ENCODE data around the gene USP43.
"Not testable (repeated sequence)": the region's sequence is repeated elsewhere in the genome, so short reads cannot be mapped to it uniquely, and the experiment has no call there.

The USP43 gene, protein sequence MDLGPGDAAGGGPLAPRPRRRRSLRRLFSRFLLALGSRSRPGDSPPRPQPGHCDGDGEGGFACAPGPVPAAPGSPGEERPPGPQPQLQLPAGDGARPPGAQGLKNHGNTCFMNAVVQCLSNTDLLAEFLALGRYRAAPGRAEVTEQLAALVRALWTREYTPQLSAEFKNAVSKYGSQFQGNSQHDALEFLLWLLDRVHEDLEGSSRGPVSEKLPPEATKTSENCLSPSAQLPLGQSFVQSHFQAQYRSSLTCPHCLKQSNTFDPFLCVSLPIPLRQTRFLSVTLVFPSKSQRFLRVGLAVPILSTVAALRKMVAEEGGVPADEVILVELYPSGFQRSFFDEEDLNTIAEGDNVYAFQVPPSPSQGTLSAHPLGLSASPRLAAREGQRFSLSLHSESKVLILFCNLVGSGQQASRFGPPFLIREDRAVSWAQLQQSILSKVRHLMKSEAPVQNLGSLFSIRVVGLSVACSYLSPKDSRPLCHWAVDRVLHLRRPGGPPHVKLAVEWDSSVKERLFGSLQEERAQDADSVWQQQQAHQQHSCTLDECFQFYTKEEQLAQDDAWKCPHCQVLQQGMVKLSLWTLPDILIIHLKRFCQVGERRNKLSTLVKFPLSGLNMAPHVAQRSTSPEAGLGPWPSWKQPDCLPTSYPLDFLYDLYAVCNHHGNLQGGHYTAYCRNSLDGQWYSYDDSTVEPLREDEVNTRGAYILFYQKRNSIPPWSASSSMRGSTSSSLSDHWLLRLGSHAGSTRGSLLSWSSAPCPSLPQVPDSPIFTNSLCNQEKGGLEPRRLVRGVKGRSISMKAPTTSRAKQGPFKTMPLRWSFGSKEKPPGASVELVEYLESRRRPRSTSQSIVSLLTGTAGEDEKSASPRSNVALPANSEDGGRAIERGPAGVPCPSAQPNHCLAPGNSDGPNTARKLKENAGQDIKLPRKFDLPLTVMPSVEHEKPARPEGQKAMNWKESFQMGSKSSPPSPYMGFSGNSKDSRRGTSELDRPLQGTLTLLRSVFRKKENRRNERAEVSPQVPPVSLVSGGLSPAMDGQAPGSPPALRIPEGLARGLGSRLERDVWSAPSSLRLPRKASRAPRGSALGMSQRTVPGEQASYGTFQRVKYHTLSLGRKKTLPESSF

DNA sequence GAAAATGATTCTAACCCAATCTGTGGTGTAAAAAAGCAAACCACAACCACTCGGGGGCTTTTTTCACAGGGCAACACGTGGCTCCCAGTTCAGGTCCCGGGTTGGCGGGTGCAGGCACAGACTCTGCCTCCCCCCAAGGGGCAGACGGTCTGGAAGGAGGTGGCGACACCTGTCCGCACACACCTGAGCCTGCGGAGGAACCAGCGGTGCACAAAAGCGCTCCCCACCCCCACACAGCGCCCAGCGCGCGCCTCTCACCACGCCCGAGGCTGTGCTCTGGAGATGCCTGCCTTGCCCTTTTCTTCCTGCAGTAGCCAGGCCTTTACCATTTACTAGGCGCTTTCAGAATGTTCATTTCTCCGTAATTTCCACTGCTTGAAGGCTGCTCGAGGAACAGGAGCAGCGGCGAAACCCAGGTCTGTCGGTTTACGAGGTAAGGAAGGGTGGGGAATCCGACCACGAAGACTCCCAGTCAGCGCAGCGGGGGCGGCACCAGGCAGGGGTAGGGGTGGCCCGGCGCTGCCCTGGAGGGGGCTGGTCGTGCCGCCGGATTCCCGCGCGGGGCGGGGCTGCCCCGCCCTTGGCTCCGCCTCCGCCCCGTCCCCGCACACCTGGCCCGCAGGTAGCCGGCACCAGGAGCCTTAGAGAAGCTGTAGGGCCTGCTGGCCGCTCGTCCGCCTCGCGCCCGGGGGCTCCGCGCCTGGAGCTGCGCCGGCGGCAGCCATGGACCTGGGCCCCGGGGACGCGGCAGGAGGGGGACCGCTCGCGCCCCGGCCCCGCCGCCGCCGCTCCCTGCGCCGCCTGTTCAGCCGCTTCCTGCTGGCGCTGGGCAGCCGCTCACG lies at the start of gene USP43:
Gene USP43, plus strand, starts transcription at position 608 of the 842 bp plus-strand sequence. Its CDS starts 116 bp downstream, at position 724.
- DNase-seq, result peak; percentile 80

DNA sequence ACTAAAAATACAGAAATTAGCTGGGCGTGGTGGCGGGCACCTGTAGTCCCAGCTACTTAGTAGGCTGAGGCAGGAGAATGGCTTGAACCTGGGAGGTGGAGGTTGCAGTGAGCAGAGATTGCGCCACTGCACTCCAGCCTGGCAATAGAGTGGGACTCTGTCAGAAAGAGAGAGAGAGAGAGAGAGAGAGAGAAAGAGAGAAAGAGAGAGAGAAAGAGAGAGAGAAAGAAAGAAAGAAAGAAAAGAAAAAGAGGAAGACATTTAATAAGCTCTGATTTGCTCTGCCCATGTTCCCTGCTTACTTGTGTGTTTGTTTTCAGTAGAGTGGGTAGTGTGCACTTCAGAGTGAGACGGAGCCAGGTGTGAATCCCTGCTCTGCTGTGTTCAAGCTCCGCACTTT lies 47.7 kb upstream of the USP43 start:
- not testable (repeated sequence) for DNase-seq

DNA sequence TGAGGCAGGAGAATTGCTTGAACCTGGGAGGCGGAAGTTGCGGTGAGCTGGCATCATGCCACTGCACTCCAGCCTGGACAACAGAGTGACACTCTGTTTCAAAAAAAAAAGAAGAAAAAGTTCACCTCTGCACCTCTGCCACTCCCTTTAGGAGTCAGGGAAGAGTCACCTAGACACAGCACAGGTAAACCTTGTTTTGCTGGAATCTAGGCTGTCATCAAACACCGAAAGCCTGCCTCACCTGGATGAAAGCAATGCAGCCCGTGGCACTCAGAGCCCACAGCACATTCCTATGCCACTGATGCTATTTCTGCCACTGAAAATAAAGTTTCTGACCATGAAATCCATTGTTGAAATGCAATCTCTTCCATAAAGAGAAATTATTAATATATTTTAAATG lies 46.7 kb upstream of the USP43 start:
- no peak for DNase-seq

DNA sequence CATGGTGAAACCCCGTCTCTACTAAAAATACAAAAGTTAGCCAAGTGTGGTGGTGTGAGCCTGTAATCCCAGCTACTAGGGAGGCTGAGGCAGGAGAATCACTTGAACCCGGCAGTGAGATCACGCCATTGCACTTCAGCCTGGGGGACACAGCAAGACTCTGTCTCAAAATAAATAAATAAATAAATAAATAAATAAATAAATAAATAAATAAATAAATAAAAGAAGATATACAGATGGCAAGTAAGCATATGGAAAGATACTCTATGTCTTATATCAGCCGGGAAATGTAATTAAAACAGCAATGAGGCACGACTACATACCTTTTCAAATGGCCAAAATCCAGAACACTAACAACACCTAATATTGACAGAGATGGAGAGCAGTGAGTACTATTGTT lies 40.7 kb upstream of the USP43 start:
- DNase-seq, result not testable (repeated sequence)

DNA sequence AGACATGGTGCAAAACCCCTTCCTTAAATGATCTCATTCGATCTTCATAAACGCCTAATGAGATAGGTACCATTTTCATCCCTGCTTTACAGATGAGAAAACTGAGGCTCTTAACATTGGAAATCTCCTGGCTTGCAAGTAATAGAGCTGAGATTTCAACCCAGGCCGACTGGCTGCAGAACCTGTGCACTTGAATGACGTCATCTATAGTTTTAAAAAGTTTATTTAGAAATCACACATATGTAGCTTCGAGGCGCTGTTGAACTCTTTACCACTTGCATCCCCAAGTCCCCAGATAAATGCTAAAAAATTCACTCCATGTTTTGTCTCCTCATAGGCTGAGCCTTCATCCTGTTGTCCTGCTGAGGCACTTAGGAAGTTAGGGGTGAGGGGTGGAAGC lies 38.9 kb upstream of the USP43 start:
- DNase-seq, result no peak

DNA sequence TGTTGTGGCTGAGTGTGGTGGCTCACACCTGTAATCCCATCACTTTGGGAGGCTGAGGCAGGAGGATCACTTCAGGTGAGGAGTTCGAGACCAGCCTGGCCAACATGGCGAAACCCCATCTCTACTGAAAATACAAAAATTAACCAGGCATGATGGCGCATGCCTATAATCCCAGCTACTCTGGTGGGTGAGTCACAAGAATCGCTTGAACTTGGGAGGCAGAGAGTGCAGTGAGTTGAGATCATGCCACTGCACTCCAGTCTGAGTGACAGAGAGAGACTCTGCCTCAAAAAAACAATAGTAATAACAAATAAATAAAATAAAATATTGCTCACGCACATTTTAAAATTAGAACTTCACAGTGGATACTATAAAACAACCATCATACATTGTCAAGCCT lies 38.3 kb upstream of the USP43 start:
- not testable (repeated sequence) for DNase-seq

DNA sequence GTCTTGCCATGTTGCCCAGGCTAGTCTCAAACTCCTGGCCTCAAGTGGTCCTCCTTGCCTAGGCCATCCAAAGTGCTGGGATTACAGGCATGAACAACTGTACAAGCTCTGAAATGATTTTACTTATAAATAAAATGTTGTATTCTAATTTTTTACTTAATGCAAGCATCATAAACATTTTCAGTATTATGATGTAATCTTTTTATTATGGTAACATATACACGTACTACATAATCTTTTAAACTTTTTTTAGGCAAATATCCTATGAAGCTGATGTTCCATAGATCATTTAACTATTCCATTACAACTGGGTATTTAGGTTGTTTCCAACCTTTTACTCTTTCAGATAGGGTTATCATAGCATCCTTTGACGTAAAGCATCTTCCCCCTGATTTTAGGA lies 33.8 kb upstream of the USP43 start:
- DNase-seq, result no peak

DNA sequence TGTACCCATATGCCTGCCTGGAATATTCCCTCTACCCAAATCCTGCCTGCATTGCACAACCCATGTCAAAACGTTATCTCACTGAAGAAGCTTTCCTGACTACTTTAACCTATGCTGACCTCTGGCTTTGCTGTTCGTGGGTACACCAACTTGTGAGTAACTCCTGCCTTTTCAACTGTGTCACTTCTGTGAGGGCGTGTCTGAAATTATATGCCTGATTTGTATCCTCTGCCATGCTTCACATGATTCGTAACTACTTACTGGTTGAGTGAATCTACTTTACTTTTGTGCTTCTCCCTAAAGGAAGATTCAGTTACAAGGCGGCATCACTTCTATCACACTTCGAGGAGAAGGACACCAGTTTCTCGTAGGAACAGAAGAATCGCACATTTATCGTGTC lies 33.3 kb upstream of the USP43 start:
- no peak for DNase-seq

DNA sequence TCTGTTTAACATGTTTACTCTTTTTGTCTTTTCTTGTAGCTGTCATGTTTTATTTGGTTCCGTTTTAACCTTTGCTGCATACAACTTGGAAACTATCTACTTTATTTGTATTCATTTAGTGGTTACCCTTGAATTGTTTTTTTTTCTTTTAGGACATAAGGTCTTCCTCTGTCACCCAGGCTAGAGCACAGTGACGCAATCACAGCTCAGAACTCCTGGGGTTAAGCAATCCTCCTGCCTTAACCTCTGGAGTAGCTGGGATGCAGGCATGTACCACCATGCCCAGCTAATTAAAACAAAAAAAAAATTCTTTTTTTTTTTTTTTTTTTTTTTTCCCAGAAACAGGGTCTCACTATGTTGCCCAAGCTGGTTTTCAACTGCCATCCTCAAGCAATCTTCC lies 29.8 kb upstream of the USP43 start:
- DNase-seq, result no peak

DNA sequence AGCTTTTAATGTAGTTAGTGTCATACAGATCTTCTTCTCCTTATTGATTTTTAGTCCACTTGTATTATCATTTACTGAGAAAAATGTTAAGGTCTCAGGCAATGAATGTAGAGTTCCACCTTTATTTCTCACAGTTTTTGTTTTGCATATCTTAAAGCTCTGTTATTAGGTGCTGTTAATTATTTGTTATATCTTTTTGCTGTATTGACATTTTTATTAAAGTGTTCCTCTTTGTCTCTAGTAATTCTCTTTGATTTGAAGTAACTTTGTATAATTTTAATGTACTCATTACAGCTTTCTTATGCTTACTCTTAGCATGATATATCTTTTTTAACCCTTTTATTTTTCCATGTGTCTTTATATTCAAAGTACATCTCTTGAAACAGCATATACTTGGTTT lies 22.4 kb upstream of the USP43 start:
- DNase-seq, result no peak

DNA sequence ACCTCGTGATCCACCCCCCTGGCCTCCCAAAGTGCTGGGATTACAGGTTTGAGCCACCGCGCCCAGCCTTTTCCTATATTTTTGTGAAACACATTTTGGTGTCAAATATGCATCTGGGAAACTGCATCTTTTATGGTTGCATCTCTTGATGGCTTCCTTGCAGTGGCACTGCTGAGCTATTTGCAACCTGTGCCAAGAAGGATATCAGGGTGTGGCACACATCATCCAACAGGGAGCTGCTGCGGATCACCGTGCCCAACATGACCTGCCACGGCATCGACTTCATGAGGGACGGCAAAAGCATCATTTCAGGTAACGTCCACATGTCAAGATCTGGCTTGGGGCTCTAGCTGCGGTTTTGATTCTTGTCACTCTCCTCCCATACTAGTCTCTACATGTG lies 16.8 kb upstream of the USP43 start:
- no peak for DNase-seq

DNA sequence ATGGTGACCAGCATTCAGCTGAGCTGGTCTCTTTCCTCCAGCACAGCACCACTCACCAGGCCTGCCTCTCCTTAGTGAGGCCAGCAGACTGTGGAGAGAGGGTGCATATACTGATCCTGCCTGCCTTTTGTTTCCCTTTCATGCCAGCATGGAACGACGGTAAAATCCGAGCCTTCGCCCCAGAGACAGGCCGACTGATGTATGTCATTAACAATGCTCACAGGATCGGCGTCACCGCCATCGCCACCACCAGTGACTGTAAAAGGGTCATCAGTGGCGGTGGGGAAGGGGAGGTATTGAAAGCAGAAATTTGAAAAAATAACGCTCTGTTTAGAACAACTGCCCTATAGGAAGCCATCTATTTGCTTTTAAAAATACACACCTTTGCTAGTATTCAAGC lies 12.6 kb upstream of the USP43 start:
- no peak for DNase-seq

DNA sequence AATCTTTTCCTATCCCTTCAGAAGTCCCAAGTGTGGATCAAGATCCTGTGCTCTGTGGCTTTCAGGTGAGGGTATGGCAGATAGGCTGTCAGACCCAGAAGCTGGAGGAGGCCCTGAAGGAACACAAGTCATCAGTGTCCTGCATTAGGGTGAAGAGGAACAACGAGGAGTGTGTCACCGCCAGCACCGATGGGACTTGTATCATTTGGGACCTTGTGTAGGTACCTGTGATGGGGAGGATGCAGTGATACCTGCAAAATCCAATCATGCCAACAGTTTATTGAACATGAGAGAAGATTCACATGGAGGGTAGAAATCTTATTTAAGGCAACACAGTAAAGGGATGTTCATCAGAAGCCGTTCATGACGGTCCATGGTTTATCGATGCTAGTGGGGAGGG lies 10.0 kb upstream of the USP43 start:
- DNase-seq, result no peak

DNA sequence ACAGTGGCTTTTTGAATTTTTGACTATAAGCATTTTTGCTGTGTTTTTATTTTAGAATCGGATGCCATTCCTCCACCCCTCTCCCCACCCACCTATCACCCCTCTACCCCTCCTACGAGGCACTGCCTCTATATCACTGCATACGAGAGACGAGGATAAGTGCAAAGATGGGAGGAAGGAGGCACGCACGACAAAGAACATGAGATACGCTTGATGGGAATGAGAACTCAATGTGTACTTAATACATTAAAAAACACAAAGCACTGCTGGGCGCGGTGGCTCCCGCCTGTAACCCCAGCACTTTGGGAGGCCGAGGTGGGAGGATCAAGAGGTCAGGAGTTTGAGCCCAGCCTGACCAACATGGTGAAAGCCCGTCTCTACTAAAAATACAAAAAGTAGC lies 8.8 kb upstream of the USP43 start:
- no peak for DNase-seq

DNA sequence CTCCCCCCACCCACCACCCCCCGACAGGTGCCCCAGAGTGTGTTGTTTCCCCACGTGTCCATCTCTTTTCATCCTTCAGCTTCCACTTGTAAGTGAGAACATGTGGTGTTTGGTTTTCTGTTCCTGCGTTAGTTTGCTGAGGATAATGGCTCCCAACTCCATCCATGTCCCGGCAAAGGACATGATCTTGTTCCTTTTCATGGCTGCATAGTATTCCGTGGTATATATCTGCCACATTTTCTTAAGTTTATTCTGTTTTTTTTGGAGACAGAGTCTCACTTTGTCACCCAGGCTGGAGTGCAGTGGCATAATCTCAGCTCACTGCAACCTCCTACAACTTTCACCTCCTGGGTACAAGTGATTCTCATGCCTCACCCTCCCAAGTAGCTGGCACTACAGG lies 4.9 kb upstream of the USP43 start:
- not testable (repeated sequence) for DNase-seq

DNA sequence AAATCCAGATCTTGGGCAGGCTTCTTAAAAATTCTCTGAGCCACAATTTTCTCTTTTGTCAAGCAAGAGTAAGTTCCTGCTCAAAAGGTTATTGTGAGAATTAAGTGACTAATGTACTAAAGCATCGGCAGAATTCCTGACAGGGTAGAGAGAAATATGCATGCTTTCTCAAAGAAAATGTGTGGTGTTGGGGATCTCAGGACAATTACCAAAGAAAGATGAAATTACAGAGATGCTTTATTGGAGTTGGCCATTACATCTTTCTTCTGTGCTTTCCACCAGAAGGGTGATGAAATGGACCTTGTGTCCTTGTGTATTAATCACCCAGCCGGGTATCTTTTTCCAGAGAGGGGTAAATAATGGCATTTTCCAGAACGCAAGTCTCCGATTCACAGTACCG lies 1.7 kb upstream of the USP43 start:
- DNase-seq, result no peak

DNA sequence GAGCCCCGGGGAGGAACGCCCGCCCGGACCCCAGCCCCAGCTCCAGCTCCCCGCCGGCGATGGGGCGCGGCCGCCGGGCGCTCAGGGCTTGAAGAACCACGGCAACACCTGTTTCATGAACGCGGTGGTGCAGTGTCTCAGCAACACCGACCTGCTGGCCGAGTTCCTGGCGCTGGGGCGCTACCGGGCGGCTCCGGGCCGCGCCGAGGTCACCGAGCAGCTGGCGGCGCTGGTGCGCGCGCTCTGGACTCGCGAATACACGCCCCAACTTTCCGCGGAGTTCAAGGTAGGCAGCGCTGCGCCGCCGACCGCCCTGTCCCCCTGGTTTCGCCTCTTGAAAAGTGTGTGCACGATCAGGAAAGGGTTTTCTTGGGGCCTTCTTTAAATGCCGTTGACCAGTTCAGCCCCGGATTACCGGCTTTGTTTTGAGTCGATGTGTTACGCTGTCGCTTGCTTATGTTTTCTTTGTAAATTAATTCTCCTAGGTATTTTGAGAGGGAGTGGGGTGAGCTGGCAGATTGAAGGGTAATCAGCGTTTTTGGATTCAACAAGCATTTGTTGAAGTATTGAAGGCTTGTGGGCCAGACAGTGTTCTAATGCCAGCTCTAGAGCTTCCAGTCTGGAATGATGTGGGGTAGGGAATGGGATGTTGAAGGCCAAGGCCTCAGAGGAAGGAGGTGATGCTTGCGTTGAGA lies 681 bp downstream of the USP43 start:
- DNase-seq, result peak; percentile 59

DNA sequence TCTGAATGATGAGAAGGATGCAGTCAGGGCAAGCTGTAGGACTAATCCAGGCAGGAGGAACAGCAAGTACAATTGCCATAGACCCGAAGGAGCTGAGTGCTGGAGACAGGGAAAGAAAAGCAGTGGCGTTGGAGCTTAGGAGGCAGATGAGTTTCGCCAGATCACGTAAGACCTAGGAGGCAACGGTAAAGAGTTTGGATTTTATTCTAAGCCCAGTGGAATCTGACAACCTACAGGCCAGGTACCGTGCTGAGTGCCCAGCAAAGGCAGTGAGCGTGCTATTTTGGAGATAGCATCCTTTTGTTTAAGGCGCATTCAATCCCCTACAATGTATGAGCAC lies 1.2 kb downstream of the USP43 start:
- DNase-seq, result peak; percentile 57

DNA sequence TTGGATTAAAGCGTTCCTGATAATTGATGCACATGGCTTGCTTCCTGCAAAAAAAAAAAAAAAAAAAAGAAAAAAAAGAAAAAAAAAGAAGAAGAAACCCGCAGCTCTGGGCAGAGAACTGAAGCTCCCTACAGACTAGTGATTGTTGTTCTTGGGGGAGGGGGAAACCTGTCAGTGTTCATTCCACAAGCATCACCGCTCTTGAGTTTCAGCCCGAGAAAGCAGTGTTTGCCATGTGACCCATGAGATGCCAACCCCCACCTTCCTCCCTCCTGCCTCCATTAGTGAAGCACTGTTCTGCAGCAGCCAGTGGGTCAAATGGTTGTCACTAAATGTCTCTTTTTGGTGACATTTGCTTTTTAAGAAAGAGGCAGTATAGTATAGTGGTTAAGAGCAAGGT lies 1.7 kb downstream of the USP43 start:
- peak; percentile 48 for DNase-seq

DNA sequence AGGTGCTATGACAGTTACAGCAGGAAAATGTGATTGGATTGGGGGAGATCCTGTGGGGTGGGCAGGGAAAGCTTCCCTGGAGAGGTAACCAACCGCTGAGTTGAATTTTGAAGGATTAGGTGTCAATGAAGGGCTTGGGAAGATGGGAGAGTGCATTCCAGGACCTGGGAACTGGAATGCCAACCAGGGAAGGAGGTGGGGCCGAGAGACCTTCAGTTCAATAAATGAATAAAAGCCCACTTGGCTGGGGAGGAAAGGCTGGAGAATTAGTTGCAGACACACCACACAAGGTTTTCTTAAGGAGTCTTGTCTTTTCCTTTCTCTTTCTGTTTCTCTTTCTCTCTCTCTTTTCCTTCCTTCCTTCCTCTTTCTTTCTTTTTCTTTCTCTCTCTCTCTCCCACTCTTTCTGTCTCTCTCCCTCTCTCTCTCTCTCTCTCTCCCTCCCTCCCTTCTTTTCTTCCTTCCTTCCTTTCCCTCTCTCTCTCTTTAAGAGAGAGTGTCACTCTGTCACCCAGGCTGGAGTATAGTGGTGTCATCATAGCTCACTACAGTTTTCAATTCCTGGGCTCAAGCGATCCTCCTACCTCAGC lies 3.3 kb downstream of the USP43 start:
- no peak for DNase-seq

DNA sequence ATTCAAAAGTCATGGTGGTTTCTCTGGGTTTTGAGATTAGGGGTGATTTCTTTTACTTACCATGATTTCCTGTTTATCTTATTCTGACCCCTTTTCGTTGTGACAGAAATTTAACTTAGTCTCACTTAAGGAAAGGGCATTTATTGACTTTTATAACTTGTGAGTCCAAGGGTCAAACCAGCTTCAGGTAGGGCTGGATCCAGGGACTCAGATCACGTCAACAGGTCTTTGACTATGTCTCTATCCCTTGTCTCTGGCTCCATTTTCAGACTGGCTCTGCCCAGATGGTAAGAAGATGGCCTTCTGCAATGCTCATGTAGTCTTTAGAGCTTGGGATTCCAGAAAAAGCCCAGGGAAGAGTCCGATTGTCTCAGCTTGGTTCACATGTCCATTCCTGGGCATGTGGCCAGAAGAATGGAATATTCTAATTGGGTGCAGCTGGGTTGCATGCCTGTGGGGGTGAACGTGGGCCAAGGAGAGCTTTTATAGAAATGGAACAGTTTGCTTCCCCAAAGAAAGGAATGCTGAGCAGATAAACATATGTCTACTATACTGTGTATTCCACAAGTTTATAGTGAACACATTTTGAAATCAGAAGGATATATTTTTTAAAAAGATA lies 13.4 kb downstream of the USP43 start:
- DNase-seq, result no peak

Data from NCI-H1105 treated with DMSO at 0.1 percent for 48 hours (cell line).